RWPE1 (cell line): ENCODE results near the gene TSPO.
A peak's percentile ranks its signal among the peaks of the same experiment; 100 is the strongest.

Source experiments
- CTCF ChIA-PET: fragments of 350-600 bp; sonication (Branson Sonifier 250); formaldehyde crosslinking; extraction: SDS; loops from one replicate; lab custom pipeline; 2021; lab: Yijun Ruan, JAX
- POLR2A ChIA-PET: fragments of 400-600 bp; formaldehyde crosslinking; extraction: SDS; loops from one replicate; lab custom pipeline; 2020; ENCODE audit warnings: antibody characterized with exemption; ENCODE audit not compliant: low non-redundant PET; lab: Yijun Ruan, JAX
- DNase-seq: peaks from one replicate; pipeline ENCODE4 v3.0.0; 2012; ENCODE audit warnings: low spot score
- H3K27ac ChIP-seq: fragments of 450-650 bp; 2 replicates; pipeline ENCODE4 v1.5.1; 2017
- TF ChIP-seq, protein P1 (sequence below): fragments of 450-650 bp; conservative IDR thresholded peaks from 2 replicates; pipeline ENCODE4 v1.5.1; 2017; ENCODE audit warnings: low read depth, mild to moderate bottlenecking

Gene TSPO

GRCh38 chr22:43126501-43127165 is 24.7 kb upstream of the TSPO start:
- H3K27ac ChIP-seq: peak overlapping the region; percentile 77
- ChIA-PET CTCF (interaction anchor here (0.6 kb wide), 2 partner anchors 345 to 446 kb away, joined by 3 to 4 read pairs; no protein-coding TSS in a partner anchor), POLR2A (no interaction called here)
- TF ChIP-seq, protein P1, sequence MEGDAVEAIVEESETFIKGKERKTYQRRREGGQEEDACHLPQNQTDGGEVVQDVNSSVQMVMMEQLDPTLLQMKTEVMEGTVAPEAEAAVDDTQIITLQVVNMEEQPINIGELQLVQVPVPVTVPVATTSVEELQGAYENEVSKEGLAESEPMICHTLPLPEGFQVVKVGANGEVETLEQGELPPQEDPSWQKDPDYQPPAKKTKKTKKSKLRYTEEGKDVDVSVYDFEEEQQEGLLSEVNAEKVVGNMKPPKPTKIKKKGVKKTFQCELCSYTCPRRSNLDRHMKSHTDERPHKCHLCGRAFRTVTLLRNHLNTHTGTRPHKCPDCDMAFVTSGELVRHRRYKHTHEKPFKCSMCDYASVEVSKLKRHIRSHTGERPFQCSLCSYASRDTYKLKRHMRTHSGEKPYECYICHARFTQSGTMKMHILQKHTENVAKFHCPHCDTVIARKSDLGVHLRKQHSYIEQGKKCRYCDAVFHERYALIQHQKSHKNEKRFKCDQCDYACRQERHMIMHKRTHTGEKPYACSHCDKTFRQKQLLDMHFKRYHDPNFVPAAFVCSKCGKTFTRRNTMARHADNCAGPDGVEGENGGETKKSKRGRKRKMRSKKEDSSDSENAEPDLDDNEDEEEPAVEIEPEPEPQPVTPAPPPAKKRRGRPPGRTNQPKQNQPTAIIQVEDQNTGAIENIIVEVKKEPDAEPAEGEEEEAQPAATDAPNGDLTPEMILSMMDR: no peak
- DNase-seq: peak; percentile 92

- TF ChIP-seq, protein P1: no peak
- peak; percentile 67 for DNase-seq
- ChIA-PET POLR2A (no interaction called here), CTCF (interaction anchor here (1.0 kb wide), 1 partner anchor 10 kb away, joined by 3 read pairs; no protein-coding TSS in a partner anchor)
- peak overlapping the region; percentile 77 for H3K27ac ChIP-seq
These were observed 24.0 kb upstream of the TSPO start for GRCh38 chr22:43127166-43127908.

DNA sequence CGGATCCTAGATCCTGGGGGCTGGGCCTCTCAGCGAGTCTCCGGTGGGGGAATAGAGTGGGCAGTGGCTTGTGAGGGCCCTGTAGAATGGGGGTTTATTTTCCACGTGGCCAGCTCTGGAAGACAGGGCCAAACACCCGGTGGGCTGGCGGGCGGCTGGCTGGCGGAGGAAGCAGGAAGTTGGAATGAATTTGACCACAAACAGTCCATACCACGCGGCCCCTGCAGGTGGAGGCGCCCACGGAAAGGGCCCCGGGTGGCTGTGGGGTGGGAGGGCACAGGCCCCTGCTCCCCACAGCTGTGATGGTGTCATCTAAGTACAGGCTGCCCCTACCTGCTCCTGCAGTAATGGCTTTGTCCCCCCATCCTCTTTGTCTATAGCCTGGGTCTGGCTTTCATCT is 23.2 kb upstream of the TSPO start:
- ChIA-PET CTCF (interaction anchor here (1.0 kb wide), 1 partner anchor 9 kb away, joined by 3 read pairs; no protein-coding TSS in a partner anchor), POLR2A (no interaction called here)
- no peak for DNase-seq
- TF ChIP-seq, protein P1: no peak
- H3K27ac ChIP-seq: peak overlapping the region; percentile 77

GRCh38 chr22:43128928-43129424 is 22.4 kb upstream of the TSPO start:
- TF ChIP-seq, protein P1: no peak
- peak overlapping the region; percentile 43; the same call in 1 of the 2 replicates for H3K27ac ChIP-seq
- ChIA-PET CTCF (no interaction called here), POLR2A (no interaction called here)
- DNase-seq: no peak

GRCh38 chr22:43129426-43130425 is 21.6 kb upstream of the TSPO start:
- DNase-seq: no peak
- ChIA-PET POLR2A (no interaction called here), CTCF (no interaction called here)
- TF ChIP-seq, protein P1: no peak
- peak overlapping the region; percentile 43 for H3K27ac ChIP-seq
